AG08396 (cell line): ENCODE results near the gene ARHGEF11.

Experiments
- DNase-seq: peaks from one replicate; pipeline ENCODE4 v3.0.0; 2012; ENCODE audit warnings: low spot score, mixed read lengths

The ARHGEF11 gene

DNA sequence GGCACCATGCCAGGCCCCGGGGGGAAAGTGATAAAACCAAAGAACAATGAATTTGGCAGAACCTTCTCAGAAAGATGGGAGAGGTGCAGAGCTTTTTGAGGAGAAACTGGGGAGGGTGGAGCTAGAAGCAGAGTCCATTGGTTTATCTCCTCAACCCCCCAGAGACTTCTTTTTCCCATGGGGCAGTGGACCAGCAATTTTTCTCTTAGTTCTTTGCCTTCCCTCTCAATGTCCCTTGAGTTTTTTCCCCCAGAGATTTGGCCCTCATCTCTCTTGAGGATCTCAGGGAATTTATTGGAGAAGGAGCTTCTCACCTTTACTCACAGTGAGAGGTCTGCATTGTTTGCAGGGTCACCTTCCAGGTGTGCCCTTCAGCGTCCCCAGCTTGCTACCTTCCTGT is 5.3 kb upstream of the ARHGEF11 start:
- no peak for DNase-seq

DNA sequence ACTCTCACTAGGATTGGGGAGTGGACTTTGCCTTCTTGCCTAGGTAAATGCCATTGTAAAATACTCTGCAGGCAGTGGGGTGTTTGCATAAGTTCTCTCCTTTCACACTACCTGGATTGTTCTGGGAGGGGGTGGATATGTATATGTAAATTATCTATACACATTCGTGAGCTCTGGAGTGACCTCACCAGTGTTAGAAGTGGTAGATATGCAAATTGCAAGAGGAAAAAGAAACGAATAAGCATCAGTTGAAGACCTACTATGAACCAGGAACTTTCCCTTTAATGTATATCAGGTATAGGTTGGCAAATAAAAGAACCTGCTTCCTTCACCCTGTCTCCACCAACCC is 1.5 kb upstream of the ARHGEF11 start:
- DNase-seq, result no peak

DNA sequence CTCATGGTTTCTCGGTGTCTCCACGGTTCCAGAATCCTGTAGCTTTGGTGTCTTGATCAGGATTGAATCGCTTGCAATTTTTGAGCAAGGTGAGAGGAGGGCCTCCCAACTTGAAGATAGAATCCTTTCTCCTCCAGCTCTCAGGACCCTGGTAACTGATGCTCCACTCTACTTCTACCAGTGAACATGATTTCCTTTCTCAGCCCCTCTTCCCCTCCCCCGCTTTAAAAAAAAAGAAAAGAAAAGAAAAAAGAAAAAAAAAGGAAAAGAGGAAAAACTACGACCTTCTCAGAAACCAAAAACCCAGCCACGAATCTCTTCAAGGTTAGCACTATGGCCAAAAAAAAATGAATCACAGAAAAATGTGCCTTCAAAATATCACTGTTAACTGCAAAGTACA is 1.2 kb downstream of the ARHGEF11 start:
- DNase-seq, result no peak

DNA sequence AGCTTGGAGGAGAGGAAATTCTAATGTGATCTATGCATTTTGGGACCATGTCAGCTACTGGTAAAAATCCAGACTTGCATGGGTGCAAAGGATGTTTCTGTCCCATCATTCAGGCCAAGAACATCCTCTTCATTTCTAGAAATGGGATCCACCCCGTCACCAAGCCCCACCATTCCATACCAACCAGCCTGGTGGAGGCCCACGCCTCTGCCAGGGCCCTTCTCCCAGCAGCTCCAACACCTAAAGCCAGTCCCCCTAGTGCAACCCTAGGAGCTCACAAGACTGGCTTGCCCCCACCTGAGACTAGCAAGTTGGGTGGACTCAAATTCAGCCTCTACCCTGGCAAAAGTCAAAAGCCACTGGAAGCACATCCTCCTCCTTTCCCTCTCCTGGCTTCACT is 1.9 kb downstream of the ARHGEF11 start:
- DNase-seq, result no peak

DNA sequence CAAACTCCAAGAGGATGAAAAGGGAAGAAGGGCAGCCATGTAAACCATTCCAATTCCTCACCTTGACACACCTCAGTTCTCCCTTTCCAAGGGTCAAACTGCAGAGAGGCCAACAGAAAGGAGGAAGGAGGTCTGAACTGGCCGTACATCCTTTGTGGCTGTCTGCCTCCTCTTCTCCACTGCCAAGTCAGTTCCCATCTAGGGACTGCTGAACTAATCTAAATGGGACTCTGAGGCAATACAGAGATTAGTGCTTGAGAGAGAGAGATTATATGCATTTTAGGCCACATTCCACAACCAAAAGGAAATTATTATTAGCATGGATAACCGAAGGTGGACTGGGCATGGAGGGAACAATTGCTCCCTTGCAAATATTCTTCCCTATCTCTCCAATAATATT is 2.7 kb downstream of the ARHGEF11 start:
- no peak for DNase-seq

DNA sequence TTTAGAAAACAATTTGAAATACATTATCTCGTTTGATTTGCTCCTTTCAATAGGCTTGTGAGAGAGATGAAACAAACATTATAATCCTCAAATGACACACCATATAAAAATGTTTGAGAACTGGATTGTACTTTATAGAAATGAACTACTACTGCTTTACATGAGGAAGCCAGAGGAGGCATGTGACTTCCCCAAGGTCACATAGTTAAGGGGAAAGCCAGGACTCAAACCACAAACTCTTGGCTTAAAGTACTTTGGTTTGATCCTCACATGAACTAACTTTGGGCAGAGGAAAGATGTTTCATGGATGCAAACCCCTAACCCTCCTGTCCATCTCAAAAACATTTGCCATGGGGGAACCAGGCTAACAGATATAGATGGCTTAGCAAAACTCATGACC is 4.7 kb downstream of the ARHGEF11 start:
- DNase-seq, result peak; percentile 29

DNA sequence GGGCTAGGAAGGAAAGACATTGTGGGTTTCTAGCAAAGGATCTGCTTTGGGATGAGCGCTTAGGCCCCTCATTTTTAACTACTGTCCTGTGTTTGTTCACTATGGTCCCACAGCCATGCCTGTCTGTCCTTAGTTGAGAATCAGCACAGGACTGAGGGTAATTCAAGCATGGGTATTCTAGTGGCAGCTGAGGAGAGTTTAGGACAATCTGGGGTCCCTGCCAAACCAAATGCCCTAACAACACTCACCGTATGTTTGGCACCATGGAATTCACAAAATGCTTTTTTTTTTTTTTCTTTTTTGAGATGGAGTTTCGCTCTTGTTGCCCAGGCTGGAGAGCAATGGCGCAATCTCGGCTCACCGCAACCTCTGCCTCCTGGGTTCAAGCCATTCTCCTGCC is 10.4 kb downstream of the ARHGEF11 start:
- DNase-seq, result no peak

DNA sequence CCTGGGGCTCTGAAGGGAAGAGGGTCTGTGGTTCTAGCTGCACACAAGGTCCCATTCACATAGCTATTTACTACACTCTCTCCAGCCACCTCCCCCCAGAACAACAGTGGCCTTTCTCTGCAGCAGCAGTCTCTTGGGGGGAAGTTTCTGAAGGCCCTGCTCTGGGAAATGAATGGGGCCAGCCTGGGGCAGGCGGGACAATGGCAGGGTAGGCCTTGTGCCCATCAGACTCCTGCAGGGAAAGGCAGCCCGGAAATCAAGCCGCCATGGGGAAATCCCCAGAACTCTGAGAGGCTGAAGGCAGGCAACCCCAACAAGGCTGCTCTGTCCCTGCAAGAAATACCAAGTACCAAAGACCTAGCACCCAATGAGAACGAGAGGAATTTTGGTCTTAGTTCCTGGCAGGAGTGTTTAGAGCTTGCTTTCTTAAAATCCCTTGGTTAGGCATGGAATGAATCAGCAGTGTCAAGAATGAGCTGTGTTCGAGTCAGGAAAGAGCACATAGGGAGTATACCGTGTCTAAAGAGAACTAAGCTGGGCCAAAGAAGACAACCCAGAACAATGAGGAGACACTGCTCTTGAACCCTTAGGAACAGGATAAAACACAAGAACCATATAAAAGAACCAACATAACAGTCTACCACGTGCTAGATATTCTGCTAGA is 11.3 kb downstream of the ARHGEF11 start:
- no peak for DNase-seq

DNA sequence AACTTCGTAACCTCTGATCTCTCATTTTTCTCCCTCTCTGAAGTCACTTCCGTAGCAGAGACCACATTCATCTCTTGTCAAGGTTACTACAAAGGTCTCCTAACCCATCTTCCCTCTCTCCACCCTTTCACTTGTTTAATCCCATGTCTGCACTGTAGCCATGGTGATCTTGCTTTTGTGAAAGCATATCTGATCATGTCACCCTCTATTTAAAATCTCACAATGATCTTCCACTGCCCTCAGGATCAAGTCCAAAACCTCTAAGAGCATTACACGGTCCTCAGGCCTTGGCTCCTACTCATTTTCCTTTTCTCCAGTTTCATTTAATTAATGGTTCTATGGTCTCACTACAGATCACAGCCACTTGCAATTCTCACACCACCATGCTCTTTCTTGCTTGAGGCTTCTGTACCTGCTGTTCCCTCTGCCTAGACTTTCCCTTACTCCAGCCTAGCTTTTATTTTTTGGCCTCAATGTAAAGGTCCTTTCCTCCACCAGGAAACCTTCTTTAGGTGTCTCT is 12.1 kb downstream of the ARHGEF11 start:
- DNase-seq, result no peak

DNA sequence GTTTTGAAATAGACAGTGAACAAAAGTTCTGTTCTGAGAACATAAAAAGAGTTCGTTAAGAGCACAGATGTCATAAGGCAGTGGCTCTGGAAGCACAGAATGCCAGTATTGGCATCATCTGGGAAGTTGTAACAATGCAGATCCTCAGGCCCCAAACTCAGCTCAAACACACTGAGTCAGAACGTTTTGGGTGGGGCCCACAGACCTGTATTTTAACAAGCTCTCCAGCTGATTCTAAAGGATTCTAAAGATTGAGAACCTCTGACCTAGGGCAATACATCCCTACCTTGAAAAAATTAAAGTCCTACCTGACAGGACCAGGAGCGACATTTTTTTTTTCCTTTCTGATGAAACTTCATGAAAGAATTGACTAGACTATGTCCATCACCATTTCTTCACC is 13.2 kb downstream of the ARHGEF11 start:
- no peak for DNase-seq

DNA sequence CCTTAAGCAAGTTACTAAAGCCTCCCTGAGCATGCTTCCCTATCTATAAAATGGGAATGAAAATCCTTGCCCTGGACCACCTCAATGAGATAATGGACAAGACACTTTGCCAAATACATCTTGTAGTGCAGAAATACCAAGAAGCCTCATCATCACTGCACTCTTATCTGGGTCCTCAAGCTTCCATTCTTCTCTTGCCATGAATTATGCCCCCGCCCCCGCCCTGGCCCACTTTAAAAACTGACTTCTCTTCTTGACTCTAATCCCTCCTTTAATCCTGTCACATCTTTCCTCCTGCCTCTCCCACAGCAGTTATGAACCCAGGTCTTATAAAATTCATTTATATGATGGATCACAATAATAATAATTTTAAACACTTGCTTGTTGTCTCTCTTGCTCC is 14.8 kb downstream of the ARHGEF11 start:
- no peak for DNase-seq

DNA sequence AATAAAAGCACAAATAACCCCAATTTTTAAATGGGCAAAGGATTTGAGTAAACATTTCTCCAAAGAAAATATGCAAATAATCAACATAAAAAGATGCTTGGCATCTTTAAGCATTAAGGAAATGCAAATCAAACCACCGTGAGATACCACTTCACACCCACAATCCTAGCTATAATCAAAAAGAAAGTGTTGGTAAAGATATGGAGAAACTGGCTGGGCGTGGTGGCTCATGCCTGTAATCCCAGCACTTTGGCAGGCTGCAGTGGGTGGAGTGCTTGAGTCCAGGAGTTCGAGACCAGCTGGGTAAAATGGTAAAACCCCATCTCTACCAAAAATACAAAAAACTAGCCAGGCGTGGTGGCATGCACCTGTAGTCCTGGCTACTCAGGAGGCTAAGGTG is 16.9 kb downstream of the ARHGEF11 start:
- no peak for DNase-seq

DNA sequence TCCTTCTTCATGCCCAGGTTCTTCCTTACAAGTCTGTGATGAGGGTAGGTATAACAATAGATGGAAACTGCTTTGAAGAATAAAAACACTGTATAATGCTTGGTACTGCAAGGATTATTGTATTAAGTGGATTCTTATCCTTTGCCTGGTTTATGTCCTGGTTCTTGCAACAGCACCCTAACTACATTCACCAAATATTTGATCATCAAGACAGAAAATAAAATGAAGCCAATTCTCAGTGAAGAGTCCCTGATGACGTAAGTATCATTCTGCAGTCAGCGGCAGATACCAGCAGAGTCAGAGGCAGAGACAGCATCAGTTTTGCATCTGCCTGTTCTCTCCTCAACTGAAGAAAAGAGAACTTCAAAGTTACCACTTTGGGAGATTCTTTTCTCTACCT is 19.7 kb downstream of the ARHGEF11 start:
- peak; percentile 49 for DNase-seq

DNA sequence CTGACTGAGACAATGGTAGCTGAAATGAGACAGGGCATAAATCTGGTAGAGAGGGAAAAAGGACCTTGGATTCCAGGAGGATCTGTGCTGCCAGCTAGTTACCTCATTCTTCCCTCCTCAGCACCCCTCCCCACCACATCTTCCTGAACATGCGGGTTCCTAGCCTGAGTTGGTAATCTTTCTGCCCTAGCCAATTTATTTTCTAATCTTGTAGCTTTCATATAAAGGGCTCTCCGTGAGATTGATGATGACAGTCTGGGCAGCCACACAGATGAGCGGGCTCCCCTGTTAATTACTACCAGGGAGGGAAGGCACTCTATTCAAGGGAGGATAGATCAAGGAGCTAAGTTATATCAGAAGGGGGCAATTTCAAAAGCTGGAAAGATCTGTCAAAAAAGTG is 20.2 kb downstream of the ARHGEF11 start:
- DNase-seq, result no peak

DNA sequence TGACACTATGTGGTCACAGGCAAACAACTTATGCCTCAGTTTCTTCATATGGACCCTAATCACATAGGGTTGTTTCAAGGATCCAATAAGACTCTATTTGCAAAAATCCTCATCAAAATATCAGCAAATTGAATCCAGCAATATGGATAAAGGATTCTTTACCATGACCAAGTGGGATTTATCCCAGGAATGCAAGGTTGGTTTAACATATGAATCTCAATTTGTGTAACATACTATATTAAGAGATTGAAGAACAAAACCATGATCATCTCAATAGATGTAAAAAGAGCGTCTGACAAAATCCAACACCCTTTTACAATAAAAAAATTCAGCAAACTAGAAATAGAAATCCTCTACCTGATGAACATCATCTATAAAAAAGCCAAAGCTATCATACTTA is 23.9 kb downstream of the ARHGEF11 start:
- no peak for DNase-seq

DNA sequence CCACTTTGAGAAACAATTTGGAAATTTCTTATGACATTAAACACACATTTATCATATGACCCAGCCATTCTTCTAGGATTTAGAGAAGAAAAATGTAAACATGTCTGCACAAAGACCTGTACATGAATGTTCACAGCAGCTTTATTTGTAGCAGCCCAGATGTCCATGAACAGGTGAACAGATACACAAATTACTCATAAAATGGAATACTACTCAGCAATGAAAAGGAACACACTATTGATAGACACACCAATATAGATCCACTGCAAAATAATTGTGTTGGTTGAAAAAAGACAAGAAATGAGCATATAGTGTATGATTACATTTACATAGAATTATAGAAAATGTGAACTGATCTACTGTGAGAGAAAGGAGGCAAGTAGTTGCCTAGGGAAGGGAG is 26.1 kb downstream of the ARHGEF11 start:
- no peak for DNase-seq

DNA sequence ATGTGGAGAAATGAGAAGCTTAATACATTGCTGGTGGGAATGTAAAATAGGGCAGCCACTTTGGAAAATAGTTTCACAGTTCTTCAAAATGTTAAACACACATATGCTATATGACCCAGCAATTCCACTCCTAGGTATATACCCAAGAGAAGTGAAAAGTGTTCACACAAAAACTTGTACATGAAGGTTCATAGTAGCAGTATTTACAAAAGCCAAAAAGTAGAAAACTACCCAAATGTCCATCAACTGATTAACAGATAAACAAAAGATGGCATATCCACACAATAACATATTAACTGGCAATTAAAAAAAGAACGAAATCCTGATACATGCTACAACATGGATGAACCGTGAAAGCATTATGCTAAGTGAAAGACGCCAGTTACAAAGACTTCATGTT is 33.7 kb downstream of the ARHGEF11 start:
- no peak for DNase-seq

DNA sequence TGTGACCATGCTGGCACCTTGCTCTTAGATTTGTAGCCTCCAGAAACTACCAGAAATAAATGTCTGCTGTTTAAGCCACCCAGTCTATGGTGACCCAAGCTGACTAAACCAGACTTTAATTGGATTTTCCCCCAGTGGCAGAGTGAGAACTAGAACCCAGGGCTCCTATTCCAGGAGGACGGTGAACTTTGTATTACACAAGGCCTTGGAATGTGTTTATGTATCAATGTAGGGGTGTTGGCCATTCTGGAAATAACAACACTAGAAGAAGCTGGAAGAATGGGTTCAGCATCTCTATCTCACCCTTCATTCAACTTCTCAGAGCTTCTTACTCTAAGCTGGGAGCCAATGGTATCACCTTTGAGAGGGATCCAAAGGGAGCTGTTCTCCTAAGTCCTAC is 37.0 kb downstream of the ARHGEF11 start:
- DNase-seq, result no peak

DNA sequence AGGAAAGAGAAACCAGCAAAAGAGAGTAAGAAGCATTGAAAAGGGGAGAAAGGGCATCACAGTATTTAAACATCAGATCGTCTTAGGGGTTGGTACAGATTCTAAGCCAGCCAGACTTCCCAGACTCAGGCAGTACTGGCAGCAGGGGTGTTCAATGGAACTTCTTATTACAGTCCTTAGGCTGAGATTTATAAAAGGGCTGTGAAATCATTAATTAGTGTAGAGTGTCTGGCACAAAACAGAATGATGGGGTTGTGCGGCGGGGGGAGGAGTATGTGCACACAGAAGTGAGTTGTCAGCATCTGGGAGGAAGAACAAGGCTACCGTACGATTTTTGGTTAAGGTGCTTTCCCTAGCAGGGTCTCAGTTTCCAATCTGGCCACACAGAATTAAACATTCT is 38.2 kb downstream of the ARHGEF11 start:
- no peak for DNase-seq

DNA sequence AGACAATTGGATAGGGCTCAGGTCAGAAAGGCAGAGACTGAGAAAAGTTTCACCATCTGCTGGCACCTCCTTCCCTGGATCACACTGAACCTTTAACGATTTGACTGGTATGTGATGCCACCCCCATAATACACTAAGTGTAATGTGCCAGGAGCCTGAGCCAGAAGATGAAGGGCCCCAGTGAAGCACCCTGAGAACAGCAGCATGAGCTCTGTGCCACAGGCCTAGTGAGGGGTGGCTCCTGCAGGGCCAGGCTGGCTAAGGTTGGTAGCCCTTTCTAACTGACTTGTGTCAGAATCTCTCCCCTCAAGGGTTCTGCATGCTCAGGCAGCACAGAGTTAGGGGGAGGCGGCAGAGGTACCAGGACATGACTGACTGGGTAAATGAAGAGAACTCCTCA is 38.9 kb downstream of the ARHGEF11 start:
- DNase-seq, result no peak

DNA sequence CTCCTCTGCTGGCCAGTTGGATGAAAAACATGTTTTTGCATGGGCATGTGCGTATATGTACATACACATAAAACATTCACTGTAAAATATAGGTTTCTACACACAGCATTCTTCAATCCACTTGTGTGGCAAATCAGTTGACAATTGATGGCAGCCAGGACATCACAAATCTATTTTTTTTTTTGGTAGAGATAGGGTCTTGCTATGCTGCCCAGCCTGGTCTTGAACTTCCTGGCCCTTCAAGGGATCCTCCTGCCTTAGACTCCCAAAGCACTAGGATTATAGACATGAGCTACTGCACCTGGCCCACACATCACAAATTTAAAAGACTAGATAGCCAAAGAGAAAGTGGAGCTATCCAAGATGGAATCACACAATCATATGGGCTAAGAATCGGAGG is 39.6 kb downstream of the ARHGEF11 start:
- no peak for DNase-seq

DNA sequence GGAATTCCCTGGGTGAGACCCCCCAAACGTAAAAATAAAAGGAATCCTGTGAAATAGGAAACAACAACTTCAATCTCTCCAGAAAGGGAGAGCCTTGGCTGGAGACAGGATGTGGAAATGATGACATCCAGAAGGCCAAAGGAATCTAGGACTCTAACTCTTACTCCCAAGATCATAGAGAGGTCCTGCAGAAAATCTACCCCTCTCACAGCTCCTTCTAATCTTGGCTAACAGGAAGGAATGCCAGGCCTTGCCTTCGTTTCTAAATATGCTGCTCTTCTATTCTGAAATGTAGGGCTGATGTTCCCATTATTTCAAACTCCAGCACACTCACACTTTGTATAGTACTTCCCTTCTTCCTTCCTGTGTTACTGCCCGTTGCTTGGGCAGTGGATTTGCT is 40.7 kb downstream of the ARHGEF11 start:
- DNase-seq, result no peak

DNA sequence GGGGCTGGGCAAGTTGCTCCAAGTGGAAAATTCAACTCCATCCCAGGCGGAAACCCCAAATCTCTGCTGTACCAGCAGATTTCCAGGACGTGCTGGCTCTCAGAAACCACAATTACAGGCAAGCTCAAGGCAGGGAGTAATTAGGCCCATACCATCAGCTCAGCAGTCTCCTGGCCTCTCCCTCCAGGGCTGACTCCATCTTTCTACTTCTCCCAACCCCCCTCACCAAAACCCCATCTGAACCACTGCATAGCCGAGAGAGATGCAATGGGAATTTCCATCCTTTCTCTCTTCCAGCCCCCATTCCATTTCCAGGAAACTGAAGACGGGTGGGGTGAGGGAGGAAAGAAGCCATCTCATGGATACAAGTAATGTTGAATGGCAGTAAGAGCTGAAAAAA is 41.2 kb downstream of the ARHGEF11 start:
- DNase-seq, result no peak

DNA sequence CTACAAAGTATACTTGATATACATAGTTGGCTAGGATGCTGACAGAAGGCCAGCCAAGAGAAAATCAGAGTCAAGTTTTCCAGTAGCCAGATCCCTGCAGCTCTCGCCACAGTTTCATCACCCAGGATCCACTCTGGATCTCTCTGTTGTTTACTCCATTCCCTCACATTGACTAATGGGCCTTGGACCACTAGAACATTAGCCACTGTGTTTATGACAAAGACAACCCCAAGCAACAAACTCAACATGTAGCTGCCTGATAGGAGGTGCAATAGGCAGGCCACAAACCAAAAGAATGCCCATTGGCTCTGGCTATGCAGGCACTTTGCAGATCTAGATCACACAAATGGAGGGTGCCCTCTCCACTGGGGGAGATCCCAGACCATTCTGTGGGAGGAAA is 44.2 kb downstream of the ARHGEF11 start:
- peak; percentile 26 for DNase-seq

DNA sequence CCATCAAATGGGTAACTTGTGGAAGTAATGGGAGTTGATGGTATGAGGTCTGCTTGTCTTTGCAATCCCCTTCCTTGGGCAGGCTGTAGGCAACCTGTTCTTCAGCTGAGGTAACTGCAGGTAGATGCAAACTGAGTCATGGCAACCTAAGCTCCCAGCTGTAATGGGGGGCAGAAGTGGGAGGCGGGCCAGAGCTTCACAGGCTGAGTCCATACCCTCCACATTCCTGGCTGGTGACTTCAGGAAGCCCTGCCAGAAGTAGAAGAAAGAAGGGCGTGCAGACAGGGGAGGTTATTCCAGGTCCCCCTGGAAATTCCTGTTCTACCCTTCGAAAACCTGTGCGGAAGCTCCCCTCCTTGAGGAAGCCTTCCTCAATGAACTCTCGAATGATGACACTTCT is 44.9 kb downstream of the ARHGEF11 start:
- no peak for DNase-seq
